ES-I3 (cell line): Measurements from ENCODE around the gene SH3PXD2B.

Experiments used
- H3K36me3 ChIP-seq: 2 replicates; pipeline ENCODE4 v1.6.1; 2013; ENCODE audit warnings: mild to moderate bottlenecking, low read length, control low read depth, moderate library complexity; ENCODE audit not compliant: insufficient read depth
- H3K4me1 ChIP-seq: 2 replicates; pipeline ENCODE4 v1.6.1; 2013; ENCODE audit warnings: mild to moderate bottlenecking, control low read depth, low read length; ENCODE audit not compliant: insufficient read depth
- H3K9ac ChIP-seq: 2 replicates; pipeline ENCODE4 v1.6.1; 2013; ENCODE audit warnings: low read depth, mild to moderate bottlenecking, low read length, moderate library complexity
- H3K9me3 ChIP-seq: 2 replicates; pipeline ENCODE4 v1.6.1; 2013; ENCODE audit warnings: mild to moderate bottlenecking, low read length, moderate library complexity; ENCODE audit not compliant: control insufficient read depth, insufficient read depth

SH3PXD2B gene

GRCh38 chr5:172492097-172492840 is 37.9 kb upstream of the SH3PXD2B start:
- H3K9ac ChIP-seq: no peak overlapping the region
- no peaks in the 10 kb centered on the region; the same call in 1 of the 2 replicates for H3K9me3 ChIP-seq

DNA sequence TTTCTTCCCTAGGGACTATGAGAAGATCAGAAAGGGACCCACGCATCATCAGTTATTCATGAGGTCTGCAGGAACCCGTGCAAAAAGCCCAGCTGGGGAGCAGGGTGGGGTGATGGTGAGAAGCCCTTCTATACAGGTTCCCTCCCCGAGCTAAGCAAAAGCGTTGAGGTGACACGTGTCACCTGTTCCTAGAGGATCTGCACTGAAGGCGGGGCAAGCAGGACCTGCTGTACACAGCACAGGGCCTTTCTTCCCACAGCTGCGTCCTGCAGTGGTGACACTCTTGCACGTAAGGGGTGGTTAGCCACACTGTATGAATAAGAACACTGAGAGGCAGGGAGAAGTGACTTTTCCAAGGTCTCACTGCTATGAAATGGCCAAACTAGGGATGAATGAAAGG is 37.2 kb upstream of the SH3PXD2B start:
- Histone ChIP-seq H3K36me3 (no peaks in the 10 kb centered on the region), H3K9me3 (no peaks in the 10 kb centered on the region; the same call in 1 of the 2 replicates), H3K4me1 (no peaks in the 10 kb centered on the region), H3K9ac (no peak overlapping the region)

More at GRCh38 chr5:172492097-172492840, 37.9 kb upstream of the SH3PXD2B start:
- Histone ChIP-seq H3K4me1 (no peaks in the 10 kb centered on the region), H3K36me3 (no peaks in the 10 kb centered on the region)

GRCh38 chr5:172490514-172491461 is 36.5 kb upstream of the SH3PXD2B start:
- Histone ChIP-seq H3K9ac (no peak overlapping the region), H3K9me3 (no peaks in the 10 kb centered on the region; the same call in 1 of the 2 replicates), H3K4me1 (no peaks in the 10 kb centered on the region), H3K36me3 (no peaks in the 10 kb centered on the region)

GRCh38 chr5:172488221-172488620 is 33.9 kb upstream of the SH3PXD2B start:
- no peaks in the 10 kb centered on the region for H3K36me3 ChIP-seq
- no peaks in the 10 kb centered on the region for H3K4me1 ChIP-seq
- H3K9ac ChIP-seq: no peak overlapping the region
- H3K9me3 ChIP-seq: no peaks in the 10 kb centered on the region

GRCh38 chr5:172487671-172488070 is 33.3 kb upstream of the SH3PXD2B start:
- Histone ChIP-seq H3K9me3 (no peaks in the 10 kb centered on the region), H3K9ac (no peak overlapping the region), H3K36me3 (no peaks in the 10 kb centered on the region), H3K4me1 (no peaks in the 10 kb centered on the region)

GRCh38 chr5:172486912-172487311 is 32.6 kb upstream of the SH3PXD2B start:
- H3K9ac ChIP-seq: no peak overlapping the region
- no peaks in the 10 kb centered on the region for H3K36me3 ChIP-seq
- no peaks in the 10 kb centered on the region for H3K9me3 ChIP-seq
- no peaks in the 10 kb centered on the region for H3K4me1 ChIP-seq

- H3K36me3 ChIP-seq: no peaks in the 10 kb centered on the region
- no peaks in the 10 kb centered on the region for H3K9me3 ChIP-seq
- H3K4me1 ChIP-seq: no peaks in the 10 kb centered on the region
- no peak overlapping the region for H3K9ac ChIP-seq
These were observed 32.1 kb upstream of the SH3PXD2B start for GRCh38 chr5:172486451-172486850.

- Histone ChIP-seq H3K4me1 (no peaks in the 10 kb centered on the region), H3K9ac (no peak overlapping the region), H3K36me3 (no peaks in the 10 kb centered on the region), H3K9me3 (no peaks in the 10 kb centered on the region)
These were observed 31.3 kb upstream of the SH3PXD2B start for GRCh38 chr5:172485511-172486202.

DNA sequence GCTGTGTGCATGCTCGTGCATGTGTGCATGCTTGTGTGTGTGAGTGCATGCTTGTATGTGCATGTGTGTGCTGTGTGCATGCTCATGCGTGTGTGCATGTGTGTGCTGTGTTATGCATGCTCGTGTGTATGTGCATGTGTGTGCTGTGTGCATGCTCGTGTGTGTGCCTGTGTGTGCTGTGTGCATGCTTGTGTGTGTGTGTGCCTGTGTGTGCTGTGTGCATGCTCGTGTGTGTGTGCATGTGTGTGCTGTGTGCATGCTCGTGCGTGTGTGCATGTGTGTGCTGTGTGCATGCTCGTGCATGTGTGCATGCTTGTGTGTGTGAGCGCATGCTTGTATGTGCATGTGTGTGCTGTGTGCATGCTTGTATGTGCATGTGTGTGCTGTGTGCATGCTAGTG is 30.3 kb upstream of the SH3PXD2B start:
- H3K9ac ChIP-seq: no peak overlapping the region
- H3K36me3 ChIP-seq: no peaks in the 10 kb centered on the region
- H3K4me1 ChIP-seq: no peaks in the 10 kb centered on the region
- no peaks in the 10 kb centered on the region for H3K9me3 ChIP-seq

- H3K9me3 ChIP-seq: no peaks in the 10 kb centered on the region
- H3K9ac ChIP-seq: no peak overlapping the region
- H3K4me1 ChIP-seq: no peaks in the 10 kb centered on the region
- H3K36me3 ChIP-seq: no peaks in the 10 kb centered on the region
These were observed 28.1 kb upstream of the SH3PXD2B start for GRCh38 chr5:172482156-172483020.

- H3K9me3 ChIP-seq: no peaks in the 10 kb centered on the region
- H3K4me1 ChIP-seq: no peaks in the 10 kb centered on the region
- no peak overlapping the region for H3K9ac ChIP-seq
- no peaks in the 10 kb centered on the region for H3K36me3 ChIP-seq
These were observed 26.9 kb upstream of the SH3PXD2B start for GRCh38 chr5:172481011-172481800.

GRCh38 chr5:172479784-172480115 is 25.4 kb upstream of the SH3PXD2B start:
- Histone ChIP-seq H3K9ac (no peak overlapping the region), H3K9me3 (no peaks in the 10 kb centered on the region), H3K4me1 (no peaks in the 10 kb centered on the region), H3K36me3 (no peaks in the 10 kb centered on the region)
